K562 (cell line): ENCODE data around the gene NRSN2. TPM values are rescaled to one million over a fixed set of nuclear protein-coding genes. Genes with fewer than 3 reads are reported as not detected.

Experiments
- ARID1B ChIP-seq: fragments of 450-650 bp; IDR thresholded peaks from 2 replicates; pipeline ENCODE4 v1.6.1; 2016; ENCODE audit warnings: antibody characterized with exemption, mild to moderate bottlenecking, inconsistent platforms
- CTBP1 ChIP-seq: fragments of 450-650 bp; IDR thresholded peaks from 2 replicates; pipeline ENCODE4 v1.6.1; 2016; ENCODE audit warnings: borderline replicate concordance
- EGR1 ChIP-seq: fragments of 450-650 bp; conservative IDR thresholded peaks from 2 replicates; pipeline ENCODE4 v1.6.1; 2017; ENCODE audit warnings: mild to moderate bottlenecking
- FOXA3 ChIP-seq, 2 experiments: fragments of 450-650 bp in 1 of 2; sonication (generic) in 1 of 2; formaldehyde crosslinking; IDR thresholded peaks in 1 of 2; conservative IDR thresholded peaks in 1 of 2; 2 replicates each; pipeline versions ENCODE4 v1.4.0 to v1.8.0; 2020 to 2022; ENCODE audit warnings: mild to moderate bottlenecking in 2 of 2, missing genetic modification reagents in 1 of 2
- KAT8 ChIP-seq: fragments of 450-650 bp; IDR thresholded peaks from 2 replicates; pipeline ENCODE4 v1.6.1; 2016; ENCODE audit warnings: low read depth, mild to moderate bottlenecking
- KDM1A ChIP-seq, 2 experiments: fragments of 450-650 bp; IDR thresholded peaks; 2 replicates each; pipeline ENCODE4 v1.6.1; 2016; ENCODE audit warnings: mild to moderate bottlenecking in 2 of 2
- NCOA2 ChIP-seq, 2 experiments: fragments of 450-650 bp; IDR thresholded peaks; 2 replicates each; pipeline ENCODE4 v1.6.1; 2018; ENCODE audit warnings: mild to moderate bottlenecking in 2 of 2, moderate library complexity in 1 of 2; ENCODE audit not compliant: partially characterized antibody in 2 of 2
- PTBP1 ChIP-seq: fragments of 200-400 bp; formaldehyde crosslinking; IDR thresholded peaks from 2 replicates; pipeline ENCODE4 v1.6.1; 2017; ENCODE audit warnings: low read depth, low read length
- RBM15 ChIP-seq: fragments of 200-400 bp; formaldehyde crosslinking; IDR thresholded peaks from 2 replicates; pipeline ENCODE4 v1.6.1; 2018; ENCODE audit warnings: mild to moderate bottlenecking, low read length, moderate library complexity; ENCODE audit not compliant: insufficient read depth
- SP1 ChIP-seq: sonication (generic); formaldehyde crosslinking; IDR thresholded peaks from 2 replicates; pipeline ENCODE4 v1.8.1; 2022; ENCODE audit warnings: mild to moderate bottlenecking, missing genetic modification reagents
- TFAP4 ChIP-seq: sonication (generic); formaldehyde crosslinking; IDR thresholded peaks from 2 replicates; pipeline ENCODE4 v1.8.0; 2022; ENCODE audit warnings: missing genetic modification reagents, mild to moderate bottlenecking, moderate library complexity, borderline replicate concordance
- ZFX ChIP-seq: sonication (generic); formaldehyde crosslinking; IDR thresholded peaks from 2 replicates; pipeline ENCODE4 v1.8.0; 2022; ENCODE audit warnings: mild to moderate bottlenecking, missing genetic modification reagents, moderate library complexity
- ZNF239 ChIP-seq: fragments of 250-450 bp; sonication (Bioruptor Pico); IDR thresholded peaks from 2 replicates; pipeline ENCODE4 v1.4.0; 2020; ENCODE audit warnings: mild to moderate bottlenecking
- ZNF263 ChIP-seq: sonication (generic); formaldehyde crosslinking; IDR thresholded peaks from 2 replicates; pipeline ENCODE4 v1.8.0; 2022; ENCODE audit warnings: mild to moderate bottlenecking, missing genetic modification reagents, borderline replicate concordance
- polyA plus RNA-seq, 8 experiments: library from polyadenylated mRNA; depleted of rRNA in 4 of 8; stranded (reverse) in 5 of 8; unstranded in 3 of 8; fragments of >200 nt; fragmentation: Nextera tagmentation in 2 of 8; fragmentation: Illumina TruSeq in 1 of 8; extraction: Ambion mirVana in 2 of 8; extraction: Trizol in 1 of 8; gene quantifications; 2 replicates each; pipeline versions ENCODE4 v1.2.1 to v1.2.3, GENCODE V29; 2011 to 2014; ENCODE audit warnings: inconsistent platforms in 1 of 8, missing spikeins in 1 of 8
- total RNA-seq, 7 experiments: library from RNA; depleted of rRNA in 6 of 7; stranded (reverse); fragments of >200 nt in 6 of 7; fragmentation: Illumina TruSeq in 2 of 7; extraction: Trizol in 2 of 7; gene quantifications; 2 replicates each; pipeline versions ENCODE4 v1.2.1 to v1.2.3, GENCODE V29; 2011 to 2021; ENCODE audit warnings: low replicate concordance in 1 of 7
- TF ChIP-seq, protein P1 (sequence below): fragments of 450-650 bp; IDR thresholded peaks from 2 replicates; pipeline ENCODE4 v1.6.1; 2018; ENCODE audit warnings: mild to moderate bottlenecking, low read depth; ENCODE audit not compliant: partially characterized antibody
- TF ChIP-seq, protein P2 (sequence below), 2 experiments: fragments of 200-800 bp in 1 of 2; sonication (Bioruptor generic) in 1 of 2; sonication (generic) in 1 of 2; formaldehyde crosslinking in 1 of 2; IDR thresholded peaks in 1 of 2; conservative IDR thresholded peaks in 1 of 2; 2 replicates each; pipeline versions ENCODE4 v1.5.0 to v1.6.1; 2016 to 2020; ENCODE audit warnings: missing compliant biosample characterization in 1 of 2, missing genetic modification characterization in 1 of 2, missing genetic modification reagents in 1 of 2
- TF ChIP-seq, protein P3 (sequence below): fragments of 250-450 bp; sonication (Bioruptor Pico); IDR thresholded peaks from 2 replicates; pipeline ENCODE4 v1.5.0; 2021; ENCODE audit warnings: mild to moderate bottlenecking, borderline replicate concordance

NRSN2 gene
- total and polyA plus RNA-seq, 9 of the 15 experiments (the other 6 are each of a cell fraction or from before 2014, with no cell fraction given): 7.5 to 29.7 (median 11.1) TPM

DNA sequence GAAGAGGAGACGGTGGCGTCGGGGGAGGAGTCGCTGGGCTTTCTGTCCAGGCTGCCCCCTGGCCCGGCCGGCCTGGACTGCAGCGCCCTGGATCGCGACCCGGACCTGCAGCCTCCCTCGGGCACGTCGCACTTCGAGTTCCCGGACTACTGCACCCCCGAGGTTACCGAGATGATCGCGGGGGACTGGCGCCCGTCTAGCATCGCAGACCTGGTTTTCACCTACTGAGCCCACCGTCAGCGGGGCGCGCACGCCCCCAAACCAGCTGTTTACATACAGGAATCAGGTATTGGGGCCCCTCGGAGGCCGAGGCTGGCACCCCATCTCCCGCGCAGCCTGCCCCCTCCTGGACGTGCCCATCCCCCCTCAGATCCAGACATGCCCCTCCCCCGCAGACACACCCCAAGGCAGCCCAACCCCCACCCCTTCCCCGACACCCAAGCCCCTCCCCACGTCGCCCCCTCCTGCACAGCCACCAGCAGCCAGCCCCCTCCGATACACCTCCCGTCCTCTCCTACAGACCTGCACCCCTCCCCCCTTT lies 20.2 kb upstream of the NRSN2 start (continued):
- TF ChIP-seq FOXA3 (CRISPR knock-in tag; conservative IDR thresholded peaks at IDR 0.05 in 1 of 2, IDR thresholded peaks at IDR 0.05 in 1 of 2): peak in 1 of 2 experiments; percentile 64; a peak in 1 of 4 replicates
- TF ChIP-seq, protein P1, sequence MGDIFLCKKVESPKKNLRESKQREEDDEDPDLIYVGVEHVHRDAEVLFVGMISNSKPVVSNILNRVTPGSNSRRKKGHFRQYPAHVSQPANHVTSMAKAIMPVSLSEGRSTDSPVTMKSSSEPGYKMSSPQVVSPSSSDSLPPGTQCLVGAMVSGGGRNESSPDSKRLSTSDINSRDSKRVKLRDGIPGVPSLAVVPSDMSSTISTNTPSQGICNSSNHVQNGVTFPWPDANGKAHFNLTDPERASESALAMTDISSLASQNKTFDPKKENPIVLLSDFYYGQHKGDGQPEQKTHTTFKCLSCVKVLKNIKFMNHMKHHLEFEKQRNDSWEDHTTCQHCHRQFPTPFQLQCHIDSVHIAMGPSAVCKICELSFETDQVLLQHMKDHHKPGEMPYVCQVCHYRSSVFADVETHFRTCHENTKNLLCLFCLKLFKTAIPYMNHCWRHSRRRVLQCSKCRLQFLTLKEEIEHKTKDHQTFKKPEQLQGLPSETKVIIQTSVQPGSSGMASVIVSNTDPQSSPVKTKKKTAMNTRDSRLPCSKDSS: no peak
- peak in 1 of 2 experiments; percentile 61; a peak in 1 of 4 replicates for TF ChIP-seq KDM1A (IDR thresholded peaks at IDR 0.05)
- TF ChIP-seq RBM15: no peak
- TF ChIP-seq SP1 (CRISPR knock-in tag): no peak
- no peak for TF ChIP-seq ZNF239 (CRISPR knock-in tag)
- TF ChIP-seq PTBP1: no peak
- TF ChIP-seq, protein P2, sequence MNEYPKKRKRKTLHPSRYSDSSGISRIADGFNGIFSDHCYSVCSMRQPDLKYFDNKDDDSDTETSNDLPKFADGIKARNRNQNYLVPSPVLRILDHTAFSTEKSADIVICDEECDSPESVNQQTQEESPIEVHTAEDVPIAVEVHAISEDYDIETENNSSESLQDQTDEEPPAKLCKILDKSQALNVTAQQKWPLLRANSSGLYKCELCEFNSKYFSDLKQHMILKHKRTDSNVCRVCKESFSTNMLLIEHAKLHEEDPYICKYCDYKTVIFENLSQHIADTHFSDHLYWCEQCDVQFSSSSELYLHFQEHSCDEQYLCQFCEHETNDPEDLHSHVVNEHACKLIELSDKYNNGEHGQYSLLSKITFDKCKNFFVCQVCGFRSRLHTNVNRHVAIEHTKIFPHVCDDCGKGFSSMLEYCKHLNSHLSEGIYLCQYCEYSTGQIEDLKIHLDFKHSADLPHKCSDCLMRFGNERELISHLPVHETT (CRISPR knock-in tag; conservative IDR thresholded peaks at IDR 0.05 in 1 of 2, IDR thresholded peaks at IDR 0.05 in 1 of 2): no peak
- TF ChIP-seq EGR1: no peak
- TF ChIP-seq ARID1B: 0 out of 2 replicates have a peak, but pooled peaks have one; percentile 6
- peak; percentile 75 for TF ChIP-seq TFAP4
- TF ChIP-seq, protein P3, sequence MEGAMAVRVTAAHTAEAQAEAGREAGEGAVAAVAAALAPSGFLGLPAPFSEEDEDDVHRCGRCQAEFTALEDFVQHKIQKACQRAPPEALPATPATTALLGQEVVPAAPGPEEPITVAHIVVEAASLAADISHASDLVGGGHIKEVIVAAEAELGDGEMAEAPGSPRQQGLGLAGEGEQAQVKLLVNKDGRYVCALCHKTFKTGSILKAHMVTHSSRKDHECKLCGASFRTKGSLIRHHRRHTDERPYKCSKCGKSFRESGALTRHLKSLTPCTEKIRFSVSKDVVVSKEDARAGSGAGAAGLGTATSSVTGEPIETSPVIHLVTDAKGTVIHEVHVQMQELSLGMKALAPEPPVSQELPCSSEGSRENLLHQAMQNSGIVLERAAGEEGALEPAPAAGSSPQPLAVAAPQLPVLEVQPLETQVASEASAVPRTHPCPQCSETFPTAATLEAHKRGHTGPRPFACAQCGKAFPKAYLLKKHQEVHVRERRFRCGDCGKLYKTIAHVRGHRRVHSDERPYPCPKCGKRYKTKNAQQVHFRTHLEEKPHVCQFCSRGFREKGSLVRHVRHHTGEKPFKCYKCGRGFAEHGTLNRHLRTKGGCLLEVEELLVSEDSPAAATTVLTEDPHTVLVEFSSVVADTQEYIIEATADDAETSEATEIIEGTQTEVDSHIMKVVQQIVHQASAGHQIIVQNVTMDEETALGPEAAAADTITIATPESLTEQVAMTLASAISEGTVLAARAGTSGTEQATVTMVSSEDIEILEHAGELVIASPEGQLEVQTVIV: no peak
- TF ChIP-seq CTBP1: no peak
- peak; percentile 5; the same call in 1 of the 2 replicates for TF ChIP-seq ZNF263 (CRISPR knock-in tag)
- TF ChIP-seq KAT8: no peak
- TF ChIP-seq NCOA2 (IDR thresholded peaks at IDR 0.05; ENCODE audit: partially characterized antibody in 2 of 2): no peak
- no peak for TF ChIP-seq ZFX (CRISPR knock-in tag)
